H9 (cell line): ENCODE measurements around the gene BLNK. TPM values are rescaled to one million over a fixed set of nuclear protein-coding genes. Genes with fewer than 3 reads are reported as not detected.

ENCODE experiments used
- DNase-seq: peaks from one replicate; pipeline ENCODE4 v3.0.0-alpha.2; 2017
- H2AFZ ChIP-seq: one replicate; pipeline ENCODE4 v1.6.1; 2013; ENCODE audit warnings: mild to moderate bottlenecking, low read length, control low read depth, moderate library complexity
- H2AK5ac ChIP-seq: 2 replicates; pipeline ENCODE4 v1.6.1; 2013; ENCODE audit warnings: low read length, control low read depth, mixed read lengths; ENCODE audit not compliant: insufficient read length
- H2BK120ac ChIP-seq: one replicate; pipeline ENCODE4 v1.6.1; 2013; ENCODE audit warnings: low read depth, mild to moderate bottlenecking, low read length, control low read depth, inconsistent platforms; ENCODE audit not compliant: poor library complexity, severe bottlenecking
- H2BK12ac ChIP-seq: 2 replicates; pipeline ENCODE4 v1.6.1; 2013; ENCODE audit warnings: low read length, control low read depth, mixed read lengths, low read depth; ENCODE audit not compliant: insufficient read length
- H2BK15ac ChIP-seq: 2 replicates; pipeline ENCODE4 v1.6.1; 2013; ENCODE audit warnings: low read depth, low read length, control low read depth
- H2BK20ac ChIP-seq: one replicate; pipeline ENCODE4 v1.6.1; 2013; ENCODE audit warnings: low read depth, mild to moderate bottlenecking, low read length, control low read depth, inconsistent platforms; ENCODE audit not compliant: poor library complexity, severe bottlenecking
- H2BK5ac ChIP-seq: 2 replicates; pipeline ENCODE4 v1.6.1; 2013; ENCODE audit warnings: low read length, control low read depth, mixed read lengths; ENCODE audit not compliant: insufficient read length
- H3K14ac ChIP-seq: 2 replicates; pipeline ENCODE4 v1.6.1; 2013; ENCODE audit warnings: low read length, control low read depth; ENCODE audit not compliant: insufficient read depth
- H3K18ac ChIP-seq: 2 replicates; pipeline ENCODE4 v1.6.1; 2013; ENCODE audit warnings: low read depth, mild to moderate bottlenecking, mixed read lengths, low read length, control low read depth; ENCODE audit not compliant: insufficient read length
- H3K23ac ChIP-seq: 2 replicates; pipeline ENCODE4 v1.6.1; 2013; ENCODE audit warnings: low read length, control low read depth, mixed read lengths, low read depth; ENCODE audit not compliant: insufficient read length
- H3K23me2 ChIP-seq: 2 replicates; pipeline ENCODE4 v1.6.1; 2013; ENCODE audit warnings: low read depth, mild to moderate bottlenecking, mixed read lengths, low read length, control low read depth; ENCODE audit not compliant: insufficient read length, poor library complexity, severe bottlenecking
- H3K27ac ChIP-seq: 2 replicates; pipeline ENCODE4 v1.5.1; 2013; ENCODE audit warnings: low read length, control low read depth, mixed read lengths, low read depth; ENCODE audit not compliant: insufficient read length
- H3K27me3 ChIP-seq: 2 replicates; pipeline ENCODE4 v1.6.1; 2013; ENCODE audit warnings: low read length, control low read depth, inconsistent platforms; ENCODE audit not compliant: insufficient read depth
- H3K4ac ChIP-seq: 2 replicates; pipeline ENCODE4 v1.6.1; 2013; ENCODE audit warnings: low read depth, mild to moderate bottlenecking, control low read depth, inconsistent platforms, low read length, moderate library complexity
- H3K4me1 ChIP-seq: 2 replicates; pipeline ENCODE4 v1.6.1; 2013; ENCODE audit warnings: low read length, control low read depth, inconsistent platforms; ENCODE audit not compliant: insufficient read depth
- H3K4me2 ChIP-seq: 2 replicates; pipeline ENCODE4 v1.6.1; 2013; ENCODE audit warnings: low read length, control low read depth, mixed read lengths; ENCODE audit not compliant: insufficient read length, insufficient read depth
- H3K56ac ChIP-seq: 2 replicates; pipeline ENCODE4 v1.6.1; 2013; ENCODE audit warnings: low read depth, mild to moderate bottlenecking, mixed read lengths, low read length, control low read depth; ENCODE audit not compliant: insufficient read length
- H3K79me1 ChIP-seq: 2 replicates; pipeline ENCODE4 v1.6.1; 2013; ENCODE audit warnings: low read depth, mild to moderate bottlenecking, moderate library complexity, low read length, control low read depth, inconsistent platforms; ENCODE audit not compliant: insufficient read depth, poor library complexity, severe bottlenecking
- H3K79me2 ChIP-seq: 2 replicates; pipeline ENCODE4 v1.6.1; 2013; ENCODE audit warnings: low read length, control low read depth, inconsistent platforms; ENCODE audit not compliant: insufficient read depth
- H3K9ac ChIP-seq: 2 replicates; pipeline ENCODE4 v1.6.1; 2013; ENCODE audit warnings: low read length, control low read depth, mixed read lengths; ENCODE audit not compliant: insufficient read length; ENCODE audit errors: extremely low read depth
- H3K9me3 ChIP-seq: one replicate; pipeline ENCODE4 v1.6.1; 2013; ENCODE audit warnings: low read depth, low read length, inconsistent platforms; ENCODE audit not compliant: control insufficient read depth
- H3T11ph ChIP-seq: one replicate; pipeline ENCODE4 v1.6.1; 2013; ENCODE audit warnings: mild to moderate bottlenecking, low read length, control low read depth, inconsistent platforms
- H4K20me1 ChIP-seq: one replicate; pipeline ENCODE4 v1.6.1; 2013; ENCODE audit not compliant: control insufficient read depth, insufficient read length, insufficient read depth
- H4K5ac ChIP-seq: 2 replicates; pipeline ENCODE4 v1.6.1; 2013; ENCODE audit warnings: low read depth, mild to moderate bottlenecking, mixed read lengths, low read length, control low read depth; ENCODE audit not compliant: insufficient read length
- H4K8ac ChIP-seq: replicated peaks from 2 replicates; pipeline ENCODE4 v1.6.1; 2013; ENCODE audit warnings: low read length, control low read depth, mixed read lengths, low read depth; ENCODE audit not compliant: insufficient read length
- H4K91ac ChIP-seq: 2 replicates; pipeline ENCODE4 v1.6.1; 2013; ENCODE audit warnings: low read depth, mild to moderate bottlenecking, moderate library complexity, mixed read lengths, low read length, control low read depth; ENCODE audit not compliant: insufficient read length
- H3K27ac Mint-ChIP-seq, 3 experiments: 2 replicates in 2 of 3; 3 replicates in 1 of 3; pipeline ENCODE4 v1.8.0; 2020 to 2021; ENCODE audit warnings: mixed read lengths in 3 of 3, mild to moderate bottlenecking in 1 of 3, moderate library complexity in 1 of 3
- H3K27me3 Mint-ChIP-seq: 2 replicates; pipeline ENCODE4 v1.8.0; 2021; ENCODE audit warnings: low read depth, mild to moderate bottlenecking, moderate library complexity, mixed read lengths
- H3K36me3 Mint-ChIP-seq, 3 experiments: 2 replicates in 2 of 3; 3 replicates in 1 of 3; pipeline ENCODE4 v1.8.0; 2020 to 2021; ENCODE audit warnings: low read depth in 3 of 3, mixed read lengths in 3 of 3; ENCODE audit not compliant: insufficient read depth in 1 of 3
- H3K4me1 Mint-ChIP-seq, 2 experiments: 2 replicates each; pipeline ENCODE4 v1.8.0; 2020; ENCODE audit warnings: mixed read lengths in 2 of 2
- H3K4me3 Mint-ChIP-seq, 2 experiments: 2 replicates in 1 of 2; 3 replicates in 1 of 2; pipeline ENCODE4 v1.8.0; 2020 to 2021; ENCODE audit warnings: mild to moderate bottlenecking in 2 of 2, mixed read lengths in 2 of 2, moderate library complexity in 1 of 2
- H3K9me3 Mint-ChIP-seq, 2 experiments: 2 replicates in 1 of 2; 3 replicates in 1 of 2; pipeline ENCODE4 v1.8.0; 2020; ENCODE audit warnings: mild to moderate bottlenecking in 2 of 2, mixed read lengths in 2 of 2, moderate library complexity in 1 of 2
- WGBS: extraction: QIAGEN DNeasy Blood & Tissue Kit; methylation state at CpG from one replicate; pipeline ENCODE4 v1.1.7; 2013; ENCODE audit warnings: missing lambda C conversion rate, low lambda C conversion rate, mixed read lengths; ENCODE audit not compliant: insufficient read length; ENCODE audit errors: extremely low coverage; 5-methylcytosine and 5-hydroxymethylcytosine counted together
- total RNA-seq: library from RNA; stranded (reverse); gene quantifications from 2 replicates; pipeline ENCODE4 v1.2.1, GENCODE V29; 2021
- TF ChIP-seq, protein P1 (sequence below): fragments of 200-600 bp; sonication (generic); conservative IDR thresholded peaks from 3 replicates; pipeline ENCODE4 v1.8.0; 2021; ENCODE audit warnings: antibody characterized with exemption, mild to moderate bottlenecking

Gene BLNK
- total RNA-seq, 1 experiment from 2014 or later, result not detected

- no peak overlapping the region for H3K56ac ChIP-seq
- no peak overlapping the region for H3K9ac ChIP-seq
- no peak overlapping the region for H2BK5ac ChIP-seq
- no peak overlapping the region for H3K23ac ChIP-seq
- no peak overlapping the region for H3T11ph ChIP-seq
- no peak overlapping the region for H3K14ac ChIP-seq
- no peak overlapping the region for H3K27ac ChIP-seq
- H4K20me1 ChIP-seq, result no peaks in the 10 kb centered on the region
- peaks cover 7% of the 10 kb centered on the region; the same call in 1 of the 2 replicates for H3K4me1 ChIP-seq
- H3K18ac ChIP-seq, result no peak overlapping the region
- no CpG with 5 or more reads among the region's 1 CpG for WGBS
- no peak overlapping the region for H2AFZ ChIP-seq
- Mint-ChIP-seq H3K36me3 (no peaks in the 10 kb centered on the region), H3K4me3 (no peak overlapping the region), H3K27me3 (no peaks in the 10 kb centered on the region; the same call in 1 of the 2 replicates), H3K27ac (no peak overlapping the region), H3K9me3 (no peaks in the 10 kb centered on the region), H3K4me1 (peaks cover 19 to 25% of the 10 kb centered on the region in 2 experiments)
- H3K27me3 ChIP-seq, result no peaks in the 10 kb centered on the region; the same call in 1 of the 2 replicates
- no peak overlapping the region for H2BK15ac ChIP-seq
- H2BK12ac ChIP-seq, result no peak overlapping the region
- no peaks in the 10 kb centered on the region for H3K79me1 ChIP-seq
- H3K79me2 ChIP-seq, result no peaks in the 10 kb centered on the region
- H4K8ac ChIP-seq, result no peak overlapping the region
- H3K4ac ChIP-seq, result no peak overlapping the region
- TF ChIP-seq, protein P1, sequence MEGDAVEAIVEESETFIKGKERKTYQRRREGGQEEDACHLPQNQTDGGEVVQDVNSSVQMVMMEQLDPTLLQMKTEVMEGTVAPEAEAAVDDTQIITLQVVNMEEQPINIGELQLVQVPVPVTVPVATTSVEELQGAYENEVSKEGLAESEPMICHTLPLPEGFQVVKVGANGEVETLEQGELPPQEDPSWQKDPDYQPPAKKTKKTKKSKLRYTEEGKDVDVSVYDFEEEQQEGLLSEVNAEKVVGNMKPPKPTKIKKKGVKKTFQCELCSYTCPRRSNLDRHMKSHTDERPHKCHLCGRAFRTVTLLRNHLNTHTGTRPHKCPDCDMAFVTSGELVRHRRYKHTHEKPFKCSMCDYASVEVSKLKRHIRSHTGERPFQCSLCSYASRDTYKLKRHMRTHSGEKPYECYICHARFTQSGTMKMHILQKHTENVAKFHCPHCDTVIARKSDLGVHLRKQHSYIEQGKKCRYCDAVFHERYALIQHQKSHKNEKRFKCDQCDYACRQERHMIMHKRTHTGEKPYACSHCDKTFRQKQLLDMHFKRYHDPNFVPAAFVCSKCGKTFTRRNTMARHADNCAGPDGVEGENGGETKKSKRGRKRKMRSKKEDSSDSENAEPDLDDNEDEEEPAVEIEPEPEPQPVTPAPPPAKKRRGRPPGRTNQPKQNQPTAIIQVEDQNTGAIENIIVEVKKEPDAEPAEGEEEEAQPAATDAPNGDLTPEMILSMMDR, result no peak
- no peak overlapping the region for H2BK20ac ChIP-seq
- H3K4me2 ChIP-seq, result no peak overlapping the region
- no peaks in the 10 kb centered on the region for H3K9me3 ChIP-seq
- H2BK120ac ChIP-seq, result no peak overlapping the region
- H4K91ac ChIP-seq, result no peak overlapping the region
- no peak overlapping the region for H4K5ac ChIP-seq
- no peak overlapping the region for H2AK5ac ChIP-seq
- H3K23me2 ChIP-seq, result no peaks in the 10 kb centered on the region
- DNase-seq, result no peak
Observed at GRCh38 chr10:96205580-96205979, 65.8 kb downstream of the BLNK start.
